ENCODE measurements around the gene HMCES.

DNA sequence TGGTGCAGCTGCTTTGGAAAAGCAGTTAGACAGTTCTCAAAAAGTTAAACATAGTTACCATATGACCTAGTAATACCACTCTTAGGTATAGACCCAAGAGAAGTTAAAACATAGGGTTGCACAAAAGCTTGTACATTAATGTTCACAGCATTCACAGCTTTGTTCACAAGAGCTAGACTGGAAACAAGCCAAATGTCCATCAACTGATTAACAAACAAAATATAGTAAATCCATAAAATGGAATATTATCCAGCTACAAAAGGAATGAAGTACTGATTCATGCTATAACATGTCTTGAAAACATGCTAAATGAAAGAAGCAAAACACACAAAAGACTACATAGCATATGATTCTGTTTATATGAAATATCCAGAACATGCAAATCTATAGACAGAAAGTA is 32.0 kb upstream of the HMCES start:
- no peak for TF ChIP-seq POLR2AphosphoS5 (IDR thresholded peaks at IDR 0.05; ENCODE audit: low read depth, low read length)
- TF ChIP-seq ZNF138 (CRISPR knock-in tag; IDR thresholded peaks at IDR 0.05; ENCODE audit: low read depth) = no peak
- no peak for TF ChIP-seq CREM (IDR thresholded peaks at IDR 0.05)
- TF ChIP-seq CREM (CRISPR knock-in tag; IDR thresholded peaks at IDR 0.05) = no peak
